GM21367 (cell line): Measurements from ENCODE around the gene PPM1B.
"Not testable (repeated sequence)": the region's sequence is repeated elsewhere in the genome, so short reads cannot be mapped to it uniquely, and the experiment has no call there.

Source experiments
- ATAC-seq: cut with Tn5 transposase; IDR thresholded peaks from one replicate; pipeline ENCODE4 v1.9.1; 2021; ENCODE audit not compliant: unreplicated experiment

Gene PPM1B

DNA sequence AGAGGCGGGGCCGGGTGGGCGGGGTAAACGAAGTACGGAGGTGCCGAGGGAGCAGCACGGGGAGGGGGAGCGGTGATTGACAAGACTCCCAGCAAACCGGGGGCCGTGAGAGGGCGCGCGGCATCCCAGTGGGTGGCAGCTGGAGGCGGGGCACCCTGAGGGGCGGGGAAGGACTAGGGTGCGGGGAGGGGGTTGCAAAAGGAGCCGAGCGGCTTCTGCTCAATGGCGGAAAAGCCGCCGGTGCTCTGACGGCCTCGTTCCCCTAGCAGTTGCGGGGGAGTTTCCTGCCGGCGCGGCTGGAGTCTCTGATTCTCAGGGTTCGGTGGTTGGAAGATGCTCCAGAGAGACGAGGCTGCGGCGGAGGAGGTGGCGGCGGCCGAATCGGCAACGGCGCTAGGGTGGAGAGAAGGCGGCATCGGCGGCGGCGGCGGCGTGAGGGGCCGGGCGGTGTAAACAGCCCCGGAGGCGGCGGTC, at the start of gene PPM1B:
TSS of gene PPM1B (plus strand) at position 195 of the 474 bp plus-strand sequence. CDS start 32,325 bp downstream, outside the sequence.
- peak; percentile 58 for ATAC-seq

DNA sequence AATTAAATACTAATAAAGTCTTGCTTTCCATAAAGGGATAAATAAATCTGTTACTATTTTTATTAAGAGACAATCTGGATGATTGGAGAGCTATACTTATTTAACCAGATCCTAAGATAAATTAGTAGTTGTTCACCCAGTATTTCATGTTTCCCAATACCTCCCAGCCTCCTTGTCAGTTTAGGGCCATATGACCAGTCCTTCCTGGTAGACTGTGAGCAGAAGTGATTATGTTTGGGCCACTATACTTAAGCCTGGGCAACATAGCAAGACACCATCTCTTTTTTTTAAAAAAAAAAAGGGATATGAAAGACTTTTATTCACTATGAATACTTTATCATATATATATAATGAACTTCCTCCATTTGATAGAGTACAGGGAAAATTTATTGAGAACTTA, 48.8 kb upstream of the PPM1B start:
- ATAC-seq, result no peak

DNA sequence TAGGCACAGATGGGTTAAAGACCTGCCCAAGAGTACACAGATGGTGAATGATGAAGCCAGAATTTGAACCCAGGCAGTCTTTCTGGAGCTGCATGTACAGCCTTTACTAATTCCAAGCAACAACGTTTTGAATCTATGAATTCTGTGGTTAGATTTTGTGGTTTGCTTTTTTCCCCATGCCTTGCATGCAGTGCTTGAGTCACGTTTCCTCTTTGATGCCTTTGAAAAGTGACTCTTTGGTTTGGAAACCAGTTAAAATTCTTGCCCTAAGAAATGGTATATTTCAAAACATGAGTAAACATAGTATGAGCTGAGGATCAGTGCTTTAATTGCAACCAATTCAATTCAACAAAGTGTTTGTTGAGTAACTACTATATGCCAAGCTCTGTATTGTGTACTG, 48.2 kb upstream of the PPM1B start:
- no peak for ATAC-seq

DNA sequence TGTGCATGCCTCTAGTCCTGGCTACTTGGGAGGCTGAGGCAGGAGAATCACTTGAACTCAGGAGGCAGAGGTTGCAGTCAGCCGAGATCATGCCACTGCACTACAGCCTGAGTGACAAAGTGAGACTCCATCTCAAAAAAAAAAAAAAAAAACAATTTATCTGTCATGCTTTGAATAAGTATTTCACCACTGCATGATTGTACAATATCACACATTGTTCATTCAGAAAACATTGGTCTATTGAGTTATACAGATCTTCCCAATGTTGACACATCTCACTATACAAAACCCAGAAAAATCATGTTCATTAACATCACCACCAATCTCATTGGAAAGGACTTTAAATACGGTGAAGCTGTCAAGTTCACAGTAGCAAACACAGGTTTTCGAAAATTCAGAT, 46.8 kb upstream of the PPM1B start:
- ATAC-seq, result no peak

DNA sequence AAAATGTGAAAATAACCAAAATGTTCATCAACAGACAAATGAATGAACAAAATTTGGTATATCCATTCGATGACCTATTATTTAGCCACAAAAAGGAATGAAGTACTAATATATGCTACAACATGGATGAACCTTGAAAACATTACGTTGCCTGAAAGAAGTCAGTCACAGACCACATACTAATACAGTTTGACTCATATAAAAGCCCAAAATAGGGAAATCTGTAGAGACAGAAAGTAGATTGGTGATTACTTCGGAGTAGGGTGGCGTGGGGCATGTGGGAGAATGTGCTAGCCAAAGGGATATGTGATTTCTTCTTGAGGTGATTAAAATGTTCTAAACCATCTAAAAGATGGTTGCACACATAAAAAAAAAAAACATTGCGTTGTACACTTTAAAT, 44.2 kb upstream of the PPM1B start:
- ATAC-seq, result no peak

DNA sequence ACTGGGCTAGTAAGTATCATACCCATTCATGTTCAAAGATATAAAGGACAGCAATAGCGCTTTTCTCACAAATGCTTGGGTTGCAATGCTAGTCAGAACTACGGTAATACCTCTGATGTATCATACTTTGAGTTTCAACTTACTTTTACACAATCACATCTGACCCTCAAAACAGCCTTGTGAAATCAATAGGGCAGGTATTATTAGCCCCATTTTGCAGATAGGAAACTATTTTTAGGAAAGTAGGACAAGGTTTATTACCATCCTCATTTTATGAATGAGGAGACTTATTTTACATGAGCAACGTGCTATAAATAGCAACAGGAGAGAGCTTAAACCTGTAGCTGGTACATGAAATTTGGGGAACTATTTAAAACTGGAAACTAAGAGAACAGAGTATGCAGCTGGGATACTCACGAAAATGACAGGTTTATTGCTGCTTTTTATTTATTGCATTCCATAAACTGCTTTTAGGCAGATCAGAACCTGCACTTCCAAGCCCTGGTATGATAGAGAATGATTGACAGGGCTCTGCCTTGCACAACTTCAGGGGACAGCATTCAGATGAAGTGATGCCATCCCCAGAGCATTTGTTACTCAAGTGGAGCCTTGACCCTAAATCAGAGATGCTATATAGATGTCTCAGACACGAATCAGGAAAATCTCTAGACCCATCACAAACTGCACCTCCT, 42.4 kb upstream of the PPM1B start:
- ATAC-seq, result no peak

DNA sequence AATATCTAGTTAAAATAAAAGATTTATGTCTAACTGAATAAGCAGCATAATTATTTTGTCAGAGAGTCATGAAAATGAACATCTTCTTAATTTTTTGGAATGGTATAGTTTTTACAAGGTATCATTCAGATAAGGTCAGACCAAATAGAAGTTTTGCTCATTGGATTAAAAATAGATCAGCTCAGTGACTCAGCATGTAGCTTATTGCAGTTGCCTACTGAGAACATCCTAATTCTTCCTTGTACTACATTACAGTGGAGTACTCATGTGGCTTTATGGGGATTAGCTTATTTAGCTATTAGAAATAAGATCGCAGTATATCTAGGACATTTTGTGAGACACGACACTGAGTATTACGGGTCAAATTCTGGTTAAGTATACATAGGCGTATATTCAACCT, 38.2 kb upstream of the PPM1B start:
- ATAC-seq, result no peak

DNA sequence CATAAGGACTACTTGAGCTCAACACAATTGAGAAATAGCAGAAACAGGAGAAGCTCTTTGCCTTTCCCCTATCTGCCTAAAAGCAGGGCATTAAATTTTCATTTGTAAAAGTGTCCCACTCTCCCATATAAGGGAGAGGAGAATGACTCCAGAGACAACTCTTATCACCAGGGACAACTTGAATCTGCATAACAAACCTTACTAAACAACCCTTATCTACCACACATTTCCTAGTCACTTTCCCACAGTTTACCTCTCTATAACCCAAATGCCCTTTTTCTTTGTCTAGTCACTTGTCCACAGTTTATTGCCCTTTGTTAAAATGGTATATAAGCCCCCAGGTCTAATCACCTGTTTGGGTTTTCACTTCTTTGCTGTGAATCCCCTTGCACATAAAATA, 37.5 kb upstream of the PPM1B start:
- no peak for ATAC-seq

DNA sequence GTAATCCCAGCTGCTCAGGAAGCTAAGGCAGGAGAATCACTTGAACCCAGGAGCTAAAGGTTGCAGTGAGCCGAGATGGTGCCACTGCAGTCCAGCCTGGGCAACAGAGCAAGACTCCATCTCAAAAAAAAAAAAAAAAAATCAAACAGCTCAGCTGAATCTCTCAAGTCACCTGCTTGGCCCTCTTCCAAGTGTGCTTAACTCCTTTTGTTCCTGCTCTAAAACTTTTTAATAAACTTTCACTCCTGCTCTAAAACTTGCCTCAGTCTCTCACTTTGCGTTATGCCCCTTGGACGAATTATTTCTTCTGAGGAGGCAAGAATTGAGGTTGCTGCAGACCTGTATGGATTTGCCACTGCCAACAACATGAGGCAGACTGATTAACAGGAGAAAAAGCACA, 35.1 kb upstream of the PPM1B start:
- not testable (repeated sequence) for ATAC-seq

DNA sequence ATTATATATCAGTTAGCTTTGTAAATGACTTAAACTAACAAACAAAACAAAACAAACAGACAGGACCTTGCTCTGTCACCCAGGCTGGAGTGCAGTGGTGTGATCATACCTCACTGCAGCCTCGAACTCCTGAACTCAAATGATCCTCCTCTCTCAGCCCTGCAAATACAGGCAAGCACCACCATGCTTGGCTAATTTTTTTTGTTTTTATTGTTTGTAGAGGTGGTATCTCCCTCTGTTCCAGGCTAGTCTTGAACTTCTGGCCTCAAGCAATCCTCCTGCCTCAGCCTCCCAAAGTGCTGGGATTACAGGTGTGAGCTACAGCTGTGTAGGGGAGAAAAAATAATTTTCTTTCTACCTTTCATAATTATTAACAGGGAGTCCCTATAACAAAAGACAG, 33.8 kb upstream of the PPM1B start:
- no peak for ATAC-seq

DNA sequence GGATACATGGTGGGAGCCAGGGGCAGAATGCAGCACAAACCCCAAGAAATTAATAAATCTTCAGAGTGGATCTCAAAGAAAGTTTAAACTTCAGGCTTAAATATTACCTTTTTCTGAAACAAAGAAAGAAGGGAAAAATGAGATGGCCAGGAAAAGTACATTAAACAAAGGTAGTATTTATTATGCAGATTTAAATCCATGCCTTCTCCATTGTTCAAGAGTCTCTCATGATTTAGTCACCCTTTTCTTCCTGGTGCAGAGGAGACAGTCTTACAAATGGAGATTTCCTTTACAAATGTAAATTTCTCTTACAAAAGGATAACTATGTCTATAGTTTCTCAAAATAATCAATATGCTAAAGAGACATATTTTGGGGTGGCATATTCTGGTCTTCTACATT, 33.4 kb upstream of the PPM1B start:
- no peak for ATAC-seq

DNA sequence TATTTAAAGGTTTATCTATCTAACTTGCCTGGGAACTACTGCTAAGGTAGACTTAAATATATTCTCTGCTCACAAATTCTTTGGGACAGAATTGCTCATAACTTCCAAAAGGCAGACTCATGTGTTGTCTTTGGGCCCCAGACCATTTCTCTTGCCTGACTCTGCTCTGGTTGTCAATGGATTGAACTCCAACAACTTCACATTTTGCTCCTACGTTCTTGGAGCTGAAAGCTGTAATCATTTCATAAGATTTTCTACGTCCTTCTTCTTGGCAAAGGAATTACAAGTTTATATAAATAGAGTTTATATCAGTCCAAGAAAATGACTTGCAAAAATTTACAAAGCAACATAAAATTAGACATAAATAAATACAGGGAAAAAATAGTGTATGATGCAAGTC, 32.9 kb upstream of the PPM1B start:
- no peak for ATAC-seq

DNA sequence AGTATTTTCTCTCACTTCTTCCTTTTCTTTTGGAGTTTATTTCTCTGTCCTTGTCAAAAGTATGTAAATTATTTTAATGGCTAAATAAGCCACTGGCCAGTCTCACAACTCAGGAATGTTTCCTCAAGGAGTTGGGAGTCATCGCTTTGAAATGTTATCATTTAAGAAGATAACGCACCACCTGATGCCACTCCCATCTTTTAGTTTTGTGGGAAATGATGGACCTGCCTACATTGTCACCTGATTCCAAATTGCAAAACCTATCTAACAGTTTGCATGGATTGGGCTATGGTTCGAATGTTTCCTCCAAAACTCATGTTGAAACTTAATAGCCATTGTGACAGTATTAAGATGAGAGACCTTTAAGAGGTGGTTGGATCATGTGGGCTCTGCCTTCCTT, 32.4 kb upstream of the PPM1B start:
- no peak for ATAC-seq

DNA sequence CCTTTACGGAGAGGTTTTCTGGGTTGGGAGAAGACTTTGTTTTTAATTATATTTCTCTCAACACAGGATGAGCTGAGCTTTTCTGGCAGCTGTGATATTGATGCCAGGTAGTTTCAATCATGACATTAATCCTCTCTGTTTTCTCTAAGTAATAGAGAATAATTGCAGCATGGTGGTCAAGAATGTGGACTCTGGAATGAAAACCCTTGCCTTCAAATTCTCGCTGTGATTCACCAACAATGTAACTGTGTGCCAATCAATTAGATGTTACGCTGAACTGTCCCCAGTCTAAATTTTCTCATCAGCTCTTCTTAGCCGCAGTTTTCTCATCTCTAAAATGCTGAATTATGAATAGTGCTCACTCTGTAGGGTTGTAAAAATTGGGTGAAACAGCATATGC, 31.6 kb upstream of the PPM1B start:
- no peak for ATAC-seq

DNA sequence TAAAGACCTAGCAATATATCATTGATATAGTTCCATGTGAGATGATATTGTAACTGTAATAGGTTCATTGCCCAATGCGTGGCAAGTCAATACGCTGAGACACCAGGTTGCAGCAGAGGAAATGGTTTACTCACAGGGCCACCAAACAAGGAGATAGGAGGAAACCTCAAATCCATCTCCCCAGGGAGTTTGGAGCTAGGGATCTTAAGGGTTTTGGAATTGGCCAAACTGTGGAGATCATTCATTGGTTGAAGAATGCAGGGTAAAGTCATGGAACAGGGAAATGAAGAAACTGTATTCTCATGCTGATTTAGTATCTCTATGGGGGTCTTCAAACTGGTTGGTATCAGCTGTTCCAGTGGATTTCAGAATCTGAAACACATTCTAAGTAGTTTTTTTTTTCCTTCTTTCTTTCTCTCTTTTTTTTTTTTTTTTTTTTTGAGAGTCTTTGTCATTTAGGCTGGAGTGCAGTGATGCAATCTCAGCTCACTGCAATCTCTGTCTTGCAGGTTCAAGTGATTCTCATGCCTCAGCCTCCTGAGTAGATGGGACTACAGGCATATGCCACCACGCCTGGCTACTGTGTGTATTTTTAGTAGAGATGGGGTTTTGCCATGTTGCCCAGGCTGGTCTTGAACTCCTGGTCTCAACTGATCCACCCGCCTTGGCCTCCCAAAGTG, 30.7 kb upstream of the PPM1B start:
- ATAC-seq, result no peak

DNA sequence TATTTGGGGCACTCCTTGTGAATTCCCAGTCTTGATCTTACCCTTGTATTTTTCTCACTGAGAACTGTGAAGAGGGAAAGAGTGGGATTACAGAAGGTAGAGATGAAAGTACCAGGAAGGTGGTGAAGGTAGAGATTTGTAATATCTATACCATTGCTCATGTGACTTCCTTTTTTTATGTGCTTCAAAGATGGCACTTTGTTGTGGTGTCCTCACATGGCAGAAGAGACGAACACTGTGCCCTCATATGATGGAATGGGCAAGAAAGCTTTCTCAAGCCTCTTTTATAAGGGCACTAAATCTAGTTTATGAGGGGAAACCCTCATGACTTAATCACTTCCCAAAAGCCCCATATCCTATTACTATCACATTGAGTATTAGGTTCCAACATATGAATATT, 28.9 kb upstream of the PPM1B start:
- no peak for ATAC-seq

DNA sequence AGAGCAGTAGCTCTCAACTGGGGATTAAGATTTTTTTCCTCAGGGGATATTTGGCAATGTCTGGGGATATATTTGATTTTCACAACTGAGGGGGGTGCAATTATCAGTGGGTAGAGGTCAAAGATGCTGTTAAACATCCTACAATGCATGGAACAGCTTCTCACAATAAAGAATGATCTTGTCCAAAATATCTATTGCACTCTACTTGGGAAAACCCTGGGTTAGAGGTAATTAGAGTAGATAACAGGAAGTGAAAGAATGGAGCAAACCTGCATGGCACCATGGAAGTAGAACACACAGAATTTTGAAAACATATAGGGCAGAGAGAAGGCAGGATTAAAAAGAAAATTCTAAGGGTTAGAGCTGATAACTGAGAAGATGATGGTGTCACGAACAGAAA, 26.4 kb upstream of the PPM1B start:
- no peak for ATAC-seq

DNA sequence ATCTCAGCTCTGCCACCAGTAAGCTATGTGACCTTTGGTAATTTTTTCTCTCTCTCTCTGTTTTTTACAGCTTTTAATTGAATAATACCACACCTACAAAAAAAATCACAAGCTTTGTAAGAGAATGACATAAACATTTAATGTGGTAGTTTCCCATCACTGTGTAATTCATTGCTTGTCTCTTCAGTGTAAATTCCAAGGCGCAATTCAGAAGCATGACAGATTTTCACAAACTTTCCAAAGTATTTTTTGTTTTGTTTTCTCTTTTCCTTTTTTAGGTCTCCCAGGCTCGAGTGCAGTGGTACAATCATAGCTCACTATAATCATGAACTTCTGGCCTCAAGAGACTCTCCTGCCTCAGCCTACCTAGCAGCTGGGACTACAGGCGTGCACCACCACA, 25.0 kb upstream of the PPM1B start:
- ATAC-seq, result no peak

DNA sequence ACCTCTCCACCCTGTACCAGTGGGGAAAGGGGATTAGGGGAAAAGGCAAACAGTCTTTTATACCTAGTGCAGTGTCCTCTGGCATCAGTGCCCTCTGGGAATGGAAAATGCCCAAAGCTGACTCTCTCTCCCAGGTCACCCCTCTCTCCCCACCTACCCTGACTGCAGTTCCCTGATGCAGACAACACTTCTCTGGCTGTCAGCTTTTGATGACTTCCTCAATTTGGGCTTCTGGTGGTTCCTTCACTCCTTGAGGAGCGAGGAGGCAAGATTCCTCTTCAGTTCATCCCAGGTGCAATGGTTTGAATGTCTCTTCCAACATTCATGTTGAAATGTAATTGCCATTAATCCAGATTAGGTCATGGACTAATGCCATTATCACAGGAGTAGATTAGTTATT, 19.7 kb upstream of the PPM1B start:
- no peak for ATAC-seq

DNA sequence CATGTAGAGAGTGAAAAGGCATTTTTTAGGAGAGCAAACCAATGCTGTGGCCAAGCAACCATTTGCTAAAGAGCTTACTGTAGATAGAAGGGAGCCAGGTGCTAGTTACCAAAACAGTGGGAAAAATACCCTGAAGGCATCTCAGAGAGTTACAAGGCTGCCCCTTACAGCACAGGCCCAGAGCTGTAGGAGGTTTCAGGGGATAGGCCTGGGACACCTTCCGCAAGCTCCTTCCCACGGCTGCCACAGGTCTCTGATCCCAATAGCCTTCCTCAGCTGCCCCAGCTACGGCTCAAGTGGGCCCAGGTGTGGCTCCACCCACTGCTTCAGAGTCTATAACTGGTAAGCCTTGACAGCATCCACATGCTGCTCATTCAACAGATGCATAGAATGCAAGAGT, 18.2 kb upstream of the PPM1B start:
- no peak for ATAC-seq

DNA sequence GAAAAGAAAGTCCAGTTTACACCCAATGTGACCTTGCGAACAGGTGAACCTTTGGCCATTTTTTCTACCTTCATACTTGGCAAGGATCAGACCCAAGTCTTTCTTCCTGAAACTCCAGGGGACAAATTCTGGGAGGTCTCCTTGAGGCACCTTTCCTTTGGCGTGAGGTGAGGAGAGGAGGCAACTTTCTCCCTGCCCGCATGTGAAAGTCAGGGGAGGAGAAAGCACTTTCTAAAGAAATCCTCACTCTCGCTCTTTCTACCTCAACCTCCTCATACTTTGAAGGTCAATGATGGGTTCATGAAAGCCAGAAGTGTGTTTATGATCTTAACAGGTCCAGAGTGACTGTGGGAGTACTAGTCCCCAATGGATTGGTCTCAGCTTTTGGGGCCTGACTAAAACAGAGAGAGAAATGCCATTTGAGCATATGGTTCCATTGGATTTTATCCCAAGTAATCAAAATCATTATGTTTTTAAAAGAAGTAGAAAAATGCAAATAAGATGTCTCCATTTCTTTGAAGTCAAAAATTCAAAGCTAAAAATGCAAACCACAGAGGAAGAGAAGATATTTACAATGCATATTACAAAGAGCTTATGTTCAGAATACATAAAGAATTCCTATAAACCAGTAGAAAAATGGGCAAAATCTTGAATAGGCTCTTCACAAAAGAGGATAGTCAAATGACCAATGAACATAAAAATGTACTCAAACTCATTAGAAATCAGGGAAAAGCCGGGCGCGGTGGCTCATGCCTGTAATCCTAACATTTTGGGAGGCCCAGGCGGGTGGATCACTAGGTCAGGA, 15.6 kb upstream of the PPM1B start:
- ATAC-seq, result no peak
